GM19438 (cell line): ENCODE measurements around the gene GZMH.
"Not testable (repeated sequence)": the region's sequence is repeated elsewhere in the genome, so short reads cannot be mapped to it uniquely, and the experiment has no call there.

Source experiments
- ATAC-seq: cut with Tn5 transposase; IDR thresholded peaks from one replicate; pipeline ENCODE4 v1.9.1; 2021; ENCODE audit warnings: low read depth; ENCODE audit not compliant: unreplicated experiment

Gene GZMH, protein sequence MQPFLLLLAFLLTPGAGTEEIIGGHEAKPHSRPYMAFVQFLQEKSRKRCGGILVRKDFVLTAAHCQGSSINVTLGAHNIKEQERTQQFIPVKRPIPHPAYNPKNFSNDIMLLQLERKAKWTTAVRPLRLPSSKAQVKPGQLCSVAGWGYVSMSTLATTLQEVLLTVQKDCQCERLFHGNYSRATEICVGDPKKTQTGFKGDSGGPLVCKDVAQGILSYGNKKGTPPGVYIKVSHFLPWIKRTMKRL

DNA sequence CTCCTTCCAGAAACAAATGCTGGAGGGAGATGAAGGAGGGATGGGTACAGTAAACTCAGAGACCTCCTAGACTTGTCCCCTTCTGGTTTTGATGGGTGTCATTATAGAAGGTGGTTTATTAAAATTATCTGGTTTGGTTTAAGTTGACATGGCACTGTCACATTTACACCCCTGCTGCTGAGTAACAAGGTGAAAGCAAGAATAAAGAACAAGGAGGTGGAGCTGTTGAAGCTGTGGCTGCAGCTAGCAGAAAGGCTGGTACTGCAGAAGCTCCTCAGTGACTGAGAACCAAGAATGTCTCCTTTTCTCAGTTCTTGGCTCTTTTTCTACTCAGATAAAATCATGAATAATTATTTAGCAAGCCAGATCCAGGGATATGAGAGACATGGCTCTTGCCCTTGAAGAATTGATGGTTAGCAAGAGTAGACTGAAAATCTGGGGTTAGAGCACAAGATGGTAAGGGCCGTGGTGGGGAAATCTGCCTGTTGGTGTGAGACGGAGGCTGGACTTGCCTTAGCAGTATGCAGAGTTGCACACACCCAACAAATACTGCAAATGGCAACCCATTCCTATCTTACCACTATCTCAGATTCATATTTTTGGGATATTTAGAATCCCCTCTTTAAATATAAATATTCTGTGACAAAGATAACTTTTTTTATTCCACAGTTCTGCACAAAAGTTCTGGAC, at the start of gene GZMH:
TSS of gene GZMH (minus strand) at position 31 of the 690 bp plus-strand sequence. CDS start 72 bp downstream, outside the sequence.
- no peak for ATAC-seq

DNA sequence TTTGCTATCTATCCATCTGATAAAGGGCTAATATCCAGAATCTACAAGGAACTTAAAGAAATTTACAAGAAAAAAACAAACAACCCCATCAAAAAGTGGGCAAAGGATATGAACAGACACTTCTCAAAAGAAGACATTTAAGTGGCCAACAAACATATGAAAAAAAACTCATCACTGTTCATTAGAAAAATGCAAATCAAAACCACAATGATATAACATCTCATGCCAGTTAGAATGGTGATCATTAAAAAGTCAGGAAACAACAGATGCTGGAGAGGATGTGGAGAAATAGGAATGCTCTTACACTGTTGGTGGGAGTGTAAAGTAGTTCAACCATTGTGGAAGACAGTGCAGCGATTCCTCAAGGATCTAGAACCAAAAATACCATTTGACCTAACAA, 38.9 kb upstream of the GZMH start:
- not testable (repeated sequence) for ATAC-seq

DNA sequence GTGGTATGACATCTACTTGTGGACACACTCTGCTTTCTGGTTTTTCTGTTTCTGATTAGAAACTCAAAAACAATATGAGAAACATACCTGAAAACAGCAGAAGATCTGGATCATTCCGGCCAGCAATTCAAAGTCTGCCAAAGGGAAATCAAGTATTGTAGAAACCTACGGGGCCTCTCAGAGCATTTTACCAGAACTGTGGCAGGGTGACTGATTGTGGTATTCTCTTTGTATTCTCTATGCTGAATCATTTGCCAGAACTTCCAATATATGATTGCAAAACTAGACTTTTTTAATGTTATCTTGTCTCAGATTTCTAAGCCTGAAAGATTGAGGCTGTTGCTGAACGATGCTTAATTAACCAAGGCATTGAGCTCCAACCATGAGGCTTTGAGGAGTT, 30.4 kb upstream of the GZMH start:
- no peak for ATAC-seq

DNA sequence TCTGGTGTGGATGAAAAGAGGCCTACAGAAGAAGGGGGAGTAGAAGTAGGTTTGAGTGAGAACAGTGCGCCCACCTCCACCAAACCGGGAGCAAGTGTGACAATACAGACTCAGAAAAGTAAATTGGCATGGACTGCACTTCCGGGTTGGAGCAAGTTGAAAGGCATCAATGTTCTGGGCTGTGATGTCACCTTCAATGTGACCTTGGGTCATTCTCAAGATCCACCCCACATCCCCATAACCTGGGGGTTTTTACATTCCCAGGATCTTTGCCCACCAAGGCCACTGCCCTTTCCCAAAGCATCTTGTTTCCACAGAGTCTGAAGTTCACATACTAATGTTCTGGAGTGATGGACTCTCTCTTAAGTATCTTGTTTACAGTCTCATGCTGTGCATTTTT, 29.8 kb upstream of the GZMH start:
- ATAC-seq, result no peak

DNA sequence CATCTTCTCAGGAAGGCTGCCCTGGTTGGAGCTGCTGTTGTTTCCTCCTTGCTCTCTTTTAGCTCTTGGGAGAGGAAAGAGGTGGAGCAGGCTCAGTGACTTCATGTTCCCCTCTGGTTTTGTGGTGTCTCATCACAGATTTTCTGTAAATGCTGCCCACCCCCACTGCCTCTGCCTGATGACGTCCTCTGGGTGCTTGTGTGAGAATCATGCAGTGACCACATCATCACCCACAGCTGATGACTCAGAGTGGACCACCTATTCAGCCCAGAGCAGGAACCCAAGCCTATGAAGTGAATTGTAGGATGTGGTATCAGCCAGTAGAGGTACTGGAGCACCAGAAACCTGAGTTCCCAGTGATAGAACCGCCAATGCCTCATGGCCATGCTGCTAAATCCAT, 24.7 kb upstream of the GZMH start, which contains the start of gene GZMB:
TSS of gene GZMB (minus strand) at position 33 of the 400 bp plus-strand sequence. CDS start at position 3, 30 bp downstream.
- no peak for ATAC-seq

DNA sequence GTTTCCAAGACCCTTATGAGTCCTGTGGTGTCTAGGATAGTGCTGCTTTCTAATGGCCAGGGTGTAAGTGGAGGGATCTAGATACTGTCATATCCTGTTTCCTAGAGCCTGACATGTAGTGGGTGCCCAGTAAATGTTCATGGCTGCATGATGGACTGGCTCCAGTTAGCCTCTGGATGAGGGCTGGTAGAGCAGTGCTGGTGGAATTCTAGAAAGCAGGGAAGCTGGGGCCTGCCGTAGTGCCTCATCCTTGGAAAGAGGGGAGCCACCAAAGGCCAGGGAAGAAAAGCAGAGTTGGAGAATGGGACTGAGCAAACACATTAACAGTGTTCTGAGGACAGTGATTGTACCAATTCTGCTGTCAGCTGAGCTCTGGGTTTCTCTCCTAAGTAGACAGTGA, 23.9 kb upstream of the GZMH start:
- no peak for ATAC-seq

DNA sequence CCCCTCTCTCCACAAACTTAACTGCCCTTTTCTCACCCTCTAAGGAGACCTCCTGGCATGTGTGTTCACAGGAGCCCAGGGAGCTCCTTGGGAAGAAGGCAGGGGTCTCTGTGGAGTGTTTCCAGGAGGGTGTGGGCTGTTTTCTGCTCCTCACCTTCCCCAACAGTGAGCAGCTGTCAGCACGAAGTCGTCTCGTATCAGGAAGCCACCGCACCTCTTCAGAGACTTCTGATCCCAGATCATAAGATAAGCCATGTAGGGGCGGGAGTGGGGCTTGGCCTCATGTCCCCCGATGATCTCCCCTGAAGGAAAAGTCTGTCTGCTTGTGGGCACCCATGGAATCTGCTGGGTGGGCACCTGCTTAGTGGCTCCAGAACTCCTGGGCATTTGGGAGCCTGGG, 23.3 kb upstream of the GZMH start:
- no peak for ATAC-seq

DNA sequence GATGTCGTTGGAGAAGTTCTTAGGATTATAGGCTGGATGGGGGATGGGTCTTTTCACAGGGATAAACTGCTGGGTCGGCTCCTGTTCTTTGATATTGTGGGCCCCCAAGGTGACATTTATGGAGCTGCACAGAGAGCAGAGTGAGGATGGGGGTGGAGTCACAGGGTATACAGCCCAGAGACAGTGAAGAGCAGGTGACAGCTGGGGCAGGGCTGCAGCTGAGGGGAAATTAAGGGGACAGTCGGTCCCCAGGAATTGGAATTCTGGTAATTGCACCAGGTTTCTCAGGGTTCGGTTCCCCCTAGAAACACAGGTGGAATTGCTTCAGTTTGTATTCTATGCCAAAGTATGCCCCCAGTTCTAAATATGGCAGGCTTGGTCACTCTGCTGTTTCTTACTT, 22.9 kb upstream of the GZMH start:
- ATAC-seq, result no peak

DNA sequence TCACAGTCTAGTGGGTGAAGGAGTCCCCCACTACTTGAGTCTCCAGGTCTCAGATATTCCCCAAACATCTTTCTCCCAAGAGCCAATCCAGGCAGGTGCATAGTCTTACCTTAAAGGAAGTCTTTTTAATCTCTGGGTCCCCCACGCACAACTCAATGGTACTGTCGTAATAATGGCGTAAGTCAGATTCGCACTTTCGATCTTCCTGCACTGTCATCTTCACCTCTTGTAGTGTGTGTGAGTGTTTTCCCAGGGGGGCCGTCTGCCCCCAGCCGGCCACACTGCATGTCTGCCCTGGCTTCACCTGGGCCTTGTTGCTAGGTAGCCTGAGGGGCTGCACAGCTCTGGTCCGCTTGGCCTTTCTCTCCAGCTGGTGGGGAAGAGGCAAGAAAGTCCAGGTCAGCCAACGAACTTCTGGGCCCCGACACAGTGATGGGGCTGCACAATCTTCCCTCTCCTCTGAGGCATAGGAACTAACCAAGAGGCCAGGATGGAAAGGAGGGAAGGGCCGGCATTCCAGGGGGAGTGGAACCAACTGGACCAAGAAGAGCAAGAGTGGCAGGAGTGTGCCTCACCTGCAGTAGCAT, 22.4 kb upstream of the GZMH start:
- no peak for ATAC-seq

DNA sequence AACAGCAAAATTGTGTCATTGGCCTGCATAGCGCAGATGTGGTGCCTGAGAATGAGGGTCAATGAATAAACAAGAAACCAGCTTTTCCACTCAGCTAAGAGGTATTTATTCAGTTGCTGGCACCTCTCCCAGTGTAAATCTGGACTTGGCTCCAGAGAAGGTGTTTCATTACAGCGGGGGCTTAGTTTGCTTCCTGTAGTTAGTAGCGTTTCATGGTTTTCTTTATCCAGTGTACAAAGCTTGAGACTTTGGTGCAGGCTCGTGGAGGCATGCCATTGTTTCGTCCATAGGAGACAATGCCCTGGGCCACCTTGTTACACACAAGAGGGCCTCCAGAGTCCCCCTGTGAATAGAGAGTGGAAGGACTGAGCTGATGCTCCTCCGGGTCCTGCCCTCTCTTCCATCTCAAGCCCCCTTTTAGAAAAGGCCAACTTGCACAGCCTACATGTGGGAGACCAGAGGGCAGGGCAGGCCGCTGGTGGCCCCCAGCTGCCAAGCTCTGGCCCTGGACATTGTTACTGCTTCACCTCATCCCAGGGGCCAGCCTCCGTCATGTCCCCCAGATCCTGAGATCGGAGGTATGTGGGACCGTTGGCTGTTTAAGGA, 21.5 kb upstream of the GZMH start:
- ATAC-seq, result no peak

DNA sequence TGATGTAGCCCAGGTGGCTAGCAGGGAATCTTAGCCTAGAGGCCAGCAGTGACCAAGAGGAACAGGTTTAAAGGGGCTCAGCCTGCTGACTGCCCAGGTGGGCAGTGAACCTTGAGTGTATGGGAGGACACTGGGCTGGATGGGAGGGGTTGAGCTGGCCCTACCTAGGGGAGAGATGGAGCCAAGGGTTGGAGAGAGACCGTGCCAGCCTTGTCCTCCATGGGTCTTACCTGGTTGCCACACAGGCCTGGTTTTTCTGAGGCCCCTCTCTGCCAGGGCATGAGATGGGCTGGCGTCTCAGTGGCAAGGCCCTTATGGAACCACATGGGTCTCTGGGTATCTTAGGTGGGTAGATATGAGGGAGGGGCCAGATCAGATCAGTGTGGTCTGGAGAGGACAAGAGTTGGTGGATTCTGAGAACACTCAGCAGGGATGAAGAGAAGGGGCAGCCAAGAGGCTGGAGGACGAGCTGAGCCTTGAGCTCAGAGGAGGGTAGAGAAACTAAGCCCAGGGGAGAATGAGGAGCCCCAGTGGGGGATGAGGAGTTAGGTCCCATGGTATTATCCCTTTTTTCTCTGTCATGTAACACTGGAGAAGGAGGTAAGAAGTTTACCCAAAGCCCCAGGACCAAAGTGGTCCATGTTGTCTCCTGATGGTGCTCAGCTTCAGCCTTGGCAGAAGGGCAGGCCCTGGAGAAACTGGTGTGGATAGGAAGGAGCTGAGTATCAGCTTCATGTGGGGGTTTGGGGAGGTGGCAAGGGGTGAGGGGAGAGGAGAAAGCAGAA, 20.8 kb upstream of the GZMH start:
- ATAC-seq, result no peak

DNA sequence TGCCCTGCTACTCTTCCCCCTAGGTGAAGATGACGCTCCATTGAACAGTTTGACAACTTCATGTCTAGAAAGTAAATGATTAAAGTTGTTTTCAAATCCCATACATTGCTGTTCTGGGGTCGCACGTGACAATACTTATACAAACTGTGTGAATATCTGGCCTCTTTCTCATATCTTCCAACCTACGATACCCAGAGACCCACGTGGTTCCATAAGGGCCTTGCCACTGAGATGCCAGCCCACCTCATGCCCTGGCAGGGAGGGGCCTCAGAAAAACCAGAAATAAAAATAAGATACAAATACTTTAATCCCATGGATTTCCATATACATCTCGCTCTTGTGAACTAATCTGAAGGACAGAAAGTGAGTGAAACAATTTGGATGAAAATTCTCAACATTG, 20.0 kb upstream of the GZMH start:
- ATAC-seq, result no peak

DNA sequence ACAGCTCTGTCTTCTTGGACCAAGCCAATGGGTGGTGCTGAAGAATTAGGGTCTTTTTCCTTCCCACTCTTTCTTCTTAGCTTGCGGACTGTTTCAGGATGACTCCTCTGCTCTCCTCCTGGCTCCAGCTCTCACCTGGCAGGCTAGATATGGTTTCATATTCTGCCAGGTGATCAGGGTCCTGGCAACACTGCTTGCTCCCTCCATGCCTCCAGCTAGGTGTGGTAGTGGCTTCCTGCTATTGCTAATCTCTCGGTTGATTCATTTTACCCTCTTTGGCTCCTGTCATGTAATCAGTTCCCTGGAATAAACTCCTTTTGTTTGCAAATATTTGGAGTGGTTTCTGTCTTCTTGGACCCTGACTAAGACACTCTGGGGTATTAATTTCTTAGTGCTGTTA, 4.3 kb upstream of the GZMH start:
- no peak for ATAC-seq

DNA sequence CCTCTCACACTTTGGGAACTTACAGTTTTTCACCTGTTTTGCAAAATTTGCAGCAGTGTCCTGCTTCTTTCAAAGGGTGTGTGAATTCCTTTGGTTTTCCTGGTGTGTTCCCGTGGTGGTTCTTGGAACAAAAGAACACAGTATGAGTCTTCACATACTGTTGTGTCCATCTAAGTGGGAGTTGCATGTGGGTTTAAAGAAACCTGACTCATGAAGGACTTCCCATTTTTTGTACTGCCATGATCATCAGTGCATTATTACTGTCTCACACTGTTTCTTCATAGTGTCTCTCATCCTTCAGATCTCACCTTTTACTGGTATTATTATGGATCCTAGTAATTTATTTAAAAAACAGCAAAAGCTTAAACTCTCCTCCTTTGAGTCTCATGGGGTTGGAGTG, 3.8 kb upstream of the GZMH start:
- no peak for ATAC-seq

DNA sequence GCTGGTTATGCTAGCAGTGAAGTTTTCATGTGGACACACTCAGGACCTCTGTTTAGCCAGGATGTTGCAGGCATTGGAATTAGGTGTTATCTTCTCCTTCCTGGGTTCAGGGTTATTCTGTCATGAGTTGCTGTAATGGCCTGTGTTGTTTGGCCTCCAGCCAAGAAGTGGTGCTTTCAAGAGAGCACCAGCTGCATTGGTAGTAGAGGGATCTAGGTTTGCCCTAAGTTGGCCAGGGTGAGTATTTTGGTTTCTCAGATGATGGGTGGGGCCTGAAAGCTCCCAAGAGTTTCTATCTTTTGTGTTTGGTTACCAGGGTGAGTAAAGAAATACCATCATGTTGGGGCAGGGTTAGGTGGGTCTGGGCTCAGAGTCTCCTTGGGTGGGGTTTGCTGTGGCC, 2.7 kb upstream of the GZMH start:
- ATAC-seq, result no peak

DNA sequence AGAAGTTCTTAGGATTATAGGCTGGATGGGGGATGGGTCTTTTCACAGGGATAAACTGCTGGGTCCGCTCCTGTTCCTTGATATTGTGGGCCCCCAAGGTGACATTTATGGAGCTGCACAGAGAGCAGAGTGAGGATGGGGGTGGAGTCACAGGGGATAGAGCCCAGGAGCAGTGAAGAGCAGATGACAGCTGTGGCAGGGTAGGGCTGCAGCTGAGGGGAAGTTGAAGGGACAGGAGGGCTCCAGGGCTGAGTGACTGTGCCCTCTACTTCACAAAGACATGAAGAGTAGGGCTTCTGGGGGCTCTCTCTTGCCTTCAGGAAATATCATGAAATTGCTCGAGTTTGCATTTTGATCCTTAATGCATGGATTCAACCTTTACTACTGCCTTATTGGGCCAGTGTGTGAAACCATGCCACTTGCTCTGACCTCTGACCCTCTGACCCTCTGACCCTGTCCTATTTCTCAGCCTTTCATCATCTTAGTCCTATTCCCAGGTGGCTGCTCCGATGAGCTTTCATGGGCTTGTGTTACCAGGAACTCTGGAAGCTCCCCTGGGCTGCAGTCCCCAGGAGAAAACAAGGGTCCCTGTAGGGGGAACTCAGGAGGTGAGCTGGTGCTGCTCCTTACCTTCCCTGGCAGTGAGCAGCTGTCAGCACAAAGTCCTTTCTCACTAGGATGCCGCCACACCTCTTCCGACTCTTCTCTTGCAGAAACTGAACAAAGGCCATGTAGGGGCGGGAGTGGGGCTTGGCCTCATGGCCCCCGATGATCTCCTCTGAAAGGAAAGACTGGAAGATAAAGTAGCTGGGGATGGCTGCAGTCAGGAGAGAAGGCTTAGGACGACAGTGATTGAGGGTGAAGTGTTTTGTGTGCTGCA, 1.6 kb downstream of the GZMH start:
- ATAC-seq, result no peak

DNA sequence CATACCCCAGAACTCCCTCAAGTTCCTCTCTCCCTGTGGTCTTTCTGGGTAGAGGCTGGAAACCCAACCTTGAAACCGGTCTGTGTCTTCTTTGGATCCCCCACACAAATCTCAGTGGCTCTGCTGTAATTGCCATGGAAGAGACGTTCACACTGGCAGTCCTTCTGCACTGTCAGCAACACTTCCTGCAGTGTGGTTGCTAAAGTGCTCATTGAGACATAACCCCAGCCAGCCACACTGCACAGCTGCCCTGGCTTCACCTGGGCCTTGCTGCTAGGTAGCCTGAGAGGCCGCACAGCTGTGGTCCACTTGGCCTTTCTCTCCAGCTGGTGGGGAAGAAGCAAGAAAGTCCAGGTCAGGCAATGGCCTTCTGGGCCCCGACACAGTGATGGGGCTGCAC, 2.4 kb downstream of the GZMH start:
- ATAC-seq, result no peak

DNA sequence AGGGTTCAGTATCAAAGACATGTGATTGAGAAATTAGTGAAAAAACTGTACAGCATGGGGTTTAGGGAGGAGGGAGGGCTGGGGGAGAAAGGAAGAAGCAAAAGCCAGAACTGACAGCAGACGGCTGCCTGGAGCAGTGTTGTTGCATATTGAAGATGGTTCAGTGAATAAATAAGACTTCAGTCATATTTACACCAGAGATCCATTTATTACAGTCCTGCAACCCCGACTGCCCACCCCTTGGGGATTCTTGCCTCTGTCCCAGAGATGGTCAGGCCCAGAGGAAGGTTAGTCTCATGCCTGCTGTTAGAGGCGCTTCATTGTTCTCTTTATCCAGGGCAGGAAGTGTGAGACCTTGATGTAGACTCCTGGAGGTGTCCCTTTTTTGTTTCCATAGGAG, 3.2 kb downstream of the GZMH start:
- ATAC-seq, result no peak

DNA sequence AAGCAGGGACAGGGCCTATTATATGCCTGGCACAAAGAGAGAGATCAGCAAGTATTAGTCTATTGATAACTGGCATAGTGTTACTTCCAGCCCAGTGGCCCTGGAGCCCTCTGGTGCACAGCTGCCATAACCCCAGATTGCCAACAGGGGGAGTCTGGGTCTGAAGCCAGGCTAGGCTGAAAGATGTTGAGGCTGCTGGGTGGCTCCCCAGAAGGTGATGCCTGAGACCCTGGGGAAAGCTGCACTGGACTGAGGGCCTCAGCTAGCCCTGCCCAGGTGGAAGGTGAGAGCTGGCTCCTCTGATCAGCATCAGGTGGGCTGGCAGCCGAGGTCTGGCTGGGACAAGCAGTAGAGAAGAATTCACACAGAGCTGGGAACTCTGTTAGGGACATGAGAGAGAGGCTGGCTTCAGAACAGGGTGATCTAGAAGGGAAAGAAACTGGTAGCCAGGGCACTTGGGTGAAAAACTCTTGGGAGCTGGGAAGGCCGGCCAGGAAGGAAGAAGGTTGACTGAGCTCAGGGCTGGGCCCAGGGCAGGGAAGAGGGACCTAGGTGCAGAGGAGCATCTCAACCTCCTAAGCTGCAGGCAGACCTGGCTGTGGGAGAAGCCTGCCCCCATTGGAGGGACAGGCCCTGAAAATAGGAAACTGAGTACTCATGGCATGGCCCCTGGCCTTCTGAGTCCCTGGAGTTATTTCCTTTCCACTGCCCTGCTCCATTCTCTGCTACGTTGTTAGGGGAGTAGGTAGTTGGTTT, 3.9 kb downstream of the GZMH start:
- ATAC-seq, result peak; percentile 89
